GM21515 (cell line): ENCODE results near the gene COX18.

Experiments used
- ATAC-seq: cut with Tn5 transposase; IDR thresholded peaks from one replicate; pipeline ENCODE4 v1.9.1; 2021; ENCODE audit not compliant: unreplicated experiment

COX18 gene, protein sequence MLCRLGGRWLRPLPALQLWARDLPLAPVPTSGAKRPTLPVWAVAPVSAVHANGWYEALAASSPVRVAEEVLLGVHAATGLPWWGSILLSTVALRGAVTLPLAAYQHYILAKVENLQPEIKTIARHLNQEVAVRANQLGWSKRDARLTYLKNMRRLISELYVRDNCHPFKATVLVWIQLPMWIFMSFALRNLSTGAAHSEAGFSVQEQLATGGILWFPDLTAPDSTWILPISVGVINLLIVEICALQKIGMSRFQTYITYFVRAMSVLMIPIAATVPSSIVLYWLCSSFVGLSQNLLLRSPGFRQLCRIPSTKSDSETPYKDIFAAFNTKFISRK

DNA sequence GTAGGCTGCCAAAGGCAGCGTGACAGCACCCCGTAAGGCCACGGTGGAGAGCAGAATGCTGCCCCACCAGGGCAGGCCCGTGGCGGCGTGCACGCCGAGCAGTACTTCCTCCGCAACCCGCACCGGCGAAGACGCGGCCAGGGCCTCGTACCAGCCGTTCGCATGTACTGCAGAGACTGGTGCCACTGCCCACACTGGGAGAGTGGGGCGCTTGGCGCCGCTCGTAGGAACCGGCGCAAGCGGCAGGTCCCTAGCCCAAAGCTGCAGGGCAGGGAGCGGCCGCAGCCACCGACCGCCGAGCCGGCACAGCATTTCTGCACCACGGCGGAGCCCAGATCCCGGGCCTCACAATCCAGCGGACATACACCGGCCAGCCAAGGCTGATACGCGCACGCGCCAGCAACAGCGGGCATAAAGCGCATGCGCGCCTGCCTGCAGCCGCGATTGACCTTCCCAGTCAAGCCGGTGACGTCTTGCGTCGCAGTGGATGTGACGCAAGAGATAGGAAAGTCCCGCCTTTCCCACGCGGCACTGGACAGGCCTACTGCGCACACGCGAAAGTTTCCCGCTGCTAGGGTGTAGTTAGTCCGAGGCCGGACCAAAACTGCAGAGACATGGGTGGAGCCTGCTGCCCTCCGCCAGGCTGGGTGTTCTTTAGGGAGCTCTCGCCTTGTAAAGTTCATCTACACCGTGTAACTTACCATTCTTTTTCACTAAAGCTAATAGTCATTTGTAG, at the start of gene COX18:
COX18 (minus strand) TSS at position 379 of the 736 bp plus-strand sequence; CDS start at position 312, 67 bp downstream.
- peak; percentile 85 for ATAC-seq

DNA sequence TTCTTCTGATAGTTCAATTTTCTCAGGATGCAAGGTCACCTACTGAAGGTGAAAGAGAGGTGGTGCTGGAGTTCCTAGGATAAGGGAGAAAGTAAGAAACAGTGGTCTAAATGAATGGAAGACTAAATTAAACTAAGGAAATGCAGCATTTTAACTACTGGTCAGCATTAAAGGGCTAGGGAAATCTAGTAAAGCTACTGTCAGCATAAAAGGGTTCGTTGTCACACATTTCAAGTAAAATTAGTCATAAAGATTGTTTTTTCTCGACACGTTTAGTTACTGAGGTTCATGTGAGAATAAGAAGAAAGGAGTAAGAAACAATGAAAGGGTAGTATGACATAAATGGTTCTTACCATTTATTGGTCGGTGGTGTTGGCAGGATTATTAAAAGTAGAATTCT, 40.0 kb upstream of the COX18 start:
- ATAC-seq: no peak

DNA sequence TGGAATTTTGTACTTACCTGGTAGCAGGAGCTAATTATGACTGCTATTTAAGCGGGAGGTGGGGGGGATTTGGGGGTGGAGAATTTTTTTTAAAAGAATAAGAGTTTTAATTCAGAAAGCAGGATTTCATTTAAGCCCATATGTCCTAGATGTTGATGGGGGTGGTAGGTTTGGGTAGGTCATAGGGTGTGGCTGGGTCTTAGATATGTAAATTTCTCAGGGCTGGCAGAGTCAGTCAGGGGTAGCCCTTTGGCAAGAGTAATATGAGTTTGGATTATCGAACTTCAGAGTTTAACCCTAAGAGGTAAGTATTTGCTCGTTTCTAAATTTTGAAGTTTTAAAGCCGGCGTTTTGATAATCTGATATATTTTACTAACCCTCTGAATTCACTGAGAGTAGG, 35.2 kb upstream of the COX18 start:
- no peak for ATAC-seq

DNA sequence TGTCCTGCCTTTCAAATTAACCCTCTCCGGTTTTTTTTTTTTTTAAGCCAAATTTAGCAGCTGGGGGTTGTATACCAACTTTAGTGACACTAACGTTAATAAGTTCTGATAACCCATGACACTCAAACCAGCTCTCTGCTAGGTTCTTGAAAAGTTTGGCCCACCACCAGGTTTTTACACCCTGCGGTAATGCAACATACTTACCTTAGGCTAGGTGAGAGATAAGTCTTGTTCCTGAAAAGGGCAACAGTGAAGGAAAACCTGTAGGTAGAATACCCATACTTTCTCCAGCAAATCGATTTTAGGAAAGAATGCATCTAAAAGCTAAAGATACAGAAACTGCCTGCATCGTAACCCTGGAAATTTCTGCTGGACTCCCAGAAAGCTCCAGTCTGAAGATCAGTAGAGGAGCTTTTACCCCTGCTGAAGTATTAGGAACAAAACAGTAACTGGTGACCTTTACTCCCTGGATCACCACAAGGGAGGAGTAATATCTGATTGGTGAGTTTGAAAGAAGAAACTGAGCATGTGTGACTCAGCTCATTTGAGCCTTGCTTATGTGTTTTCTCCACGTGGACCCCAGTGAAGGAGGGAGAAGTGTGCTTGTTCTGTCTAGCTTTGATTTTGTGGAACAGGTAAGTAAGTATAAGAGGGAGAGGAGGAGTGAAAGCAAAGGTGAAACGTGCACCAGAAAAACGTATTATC, 34.4 kb upstream of the COX18 start:
- ATAC-seq: no peak

DNA sequence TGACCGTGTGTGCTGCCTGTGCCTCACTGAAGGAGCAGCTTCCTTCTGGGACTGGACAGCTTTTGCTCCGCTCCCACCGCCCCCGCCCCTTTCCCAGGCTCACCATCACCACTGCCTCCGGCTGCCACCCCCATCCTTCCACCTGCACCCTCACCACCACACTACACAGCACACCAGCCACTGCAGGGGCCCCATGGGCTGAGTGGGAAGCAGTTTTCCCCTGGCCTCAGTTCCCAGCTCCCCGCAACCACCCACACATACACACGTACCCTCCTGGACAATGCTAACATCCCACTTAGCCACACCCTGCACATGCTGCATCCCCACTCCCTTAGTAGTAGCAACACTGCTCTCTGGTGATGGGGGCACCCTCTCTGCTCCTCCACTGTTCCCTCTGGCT, 29.6 kb upstream of the COX18 start:
- no peak for ATAC-seq

DNA sequence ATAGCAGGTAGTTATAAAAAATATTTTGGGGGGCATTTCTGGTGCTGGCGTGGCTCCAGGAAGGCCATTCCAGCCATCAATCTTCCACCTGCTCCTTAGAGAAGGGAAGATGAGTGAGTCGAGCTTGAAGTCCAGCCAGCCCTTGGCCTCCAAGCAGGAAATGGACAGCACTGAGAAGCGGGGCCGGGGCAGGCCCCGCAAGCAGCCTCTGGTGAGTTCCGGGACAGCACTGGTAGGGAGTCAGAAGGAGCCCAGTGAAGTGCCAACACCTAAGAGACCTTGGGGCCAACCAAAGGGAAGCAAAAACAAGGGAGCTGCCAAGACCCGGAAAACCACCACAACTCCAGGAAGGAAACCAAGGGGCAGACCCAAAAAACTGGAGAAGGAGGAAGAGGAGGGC, 29.2 kb upstream of the COX18 start:
- ATAC-seq: no peak

DNA sequence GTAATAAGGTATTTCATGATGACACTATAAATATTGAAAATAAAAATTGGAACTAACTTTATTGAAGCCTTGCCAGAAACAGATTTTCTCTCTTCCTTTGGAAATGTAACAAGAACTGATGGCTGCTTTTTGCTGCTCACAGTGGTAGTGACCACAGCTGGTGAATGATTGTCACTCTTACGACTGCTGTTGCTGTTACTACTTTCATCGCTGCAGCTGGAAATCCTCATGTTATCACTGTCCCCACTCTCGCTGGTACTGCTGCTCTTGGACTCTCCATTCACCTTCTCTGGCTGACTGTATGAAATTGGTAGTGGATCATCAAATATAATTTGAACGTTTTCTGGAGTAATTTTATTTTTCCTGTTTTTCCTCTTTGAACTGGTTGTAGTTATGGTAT, 28.5 kb upstream of the COX18 start:
- no peak for ATAC-seq

DNA sequence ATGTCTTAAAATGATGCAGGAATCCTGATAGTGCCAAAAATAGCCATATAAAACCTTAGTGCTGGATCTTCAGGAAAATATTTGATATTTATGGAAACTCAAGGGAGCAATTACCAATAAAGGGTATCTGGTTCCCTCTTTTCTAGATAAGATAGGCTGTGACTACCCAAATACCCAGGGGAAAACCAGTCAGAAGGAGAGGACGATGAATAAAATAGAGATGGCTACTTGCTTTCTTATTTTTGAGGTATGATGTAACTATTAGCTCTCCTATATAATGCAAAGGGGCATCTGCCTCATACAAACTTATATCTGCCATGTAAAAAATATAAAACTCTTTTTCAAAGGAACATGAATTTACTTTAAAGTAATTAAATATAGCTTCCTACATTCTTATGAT, 23.4 kb upstream of the COX18 start:
- ATAC-seq: no peak

DNA sequence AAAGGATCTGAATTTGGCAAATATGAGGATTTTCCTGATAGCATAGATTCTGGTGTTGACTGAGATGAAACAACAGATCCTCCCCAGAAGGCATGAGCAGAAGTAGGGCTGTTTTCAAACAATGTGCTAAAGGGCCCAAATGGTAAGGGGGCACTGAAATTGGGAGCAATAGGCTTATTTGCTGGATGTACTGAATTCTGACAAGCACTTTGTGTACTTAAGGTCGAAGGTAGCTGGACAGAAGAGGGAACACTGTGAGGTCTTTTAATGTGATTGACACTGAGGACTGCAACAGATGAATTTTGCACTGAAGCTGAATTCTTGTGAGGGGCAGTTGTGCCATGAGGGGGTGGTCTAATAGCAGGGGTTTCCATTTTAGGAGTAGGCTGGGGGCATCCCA, 21.2 kb upstream of the COX18 start:
- ATAC-seq: no peak

DNA sequence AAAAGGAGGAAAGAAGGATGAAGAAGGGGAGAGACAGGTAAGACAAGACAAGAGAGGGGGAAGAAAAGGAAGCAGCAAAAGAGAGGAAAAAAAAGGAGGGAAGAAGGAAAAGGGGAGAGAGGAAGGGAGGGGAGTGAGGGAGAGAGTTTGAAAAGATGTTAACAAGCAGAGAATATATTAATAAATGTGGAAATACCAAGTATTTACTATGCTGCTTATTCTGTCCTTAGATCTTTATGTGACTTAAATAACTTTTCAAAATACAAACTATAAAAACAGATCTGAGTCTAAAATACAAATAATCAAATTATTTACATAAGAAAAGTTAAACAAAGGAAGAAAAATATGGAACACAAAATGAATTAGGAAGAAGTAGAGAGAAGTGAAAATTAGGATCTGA, 18.4 kb upstream of the COX18 start:
- no peak for ATAC-seq

DNA sequence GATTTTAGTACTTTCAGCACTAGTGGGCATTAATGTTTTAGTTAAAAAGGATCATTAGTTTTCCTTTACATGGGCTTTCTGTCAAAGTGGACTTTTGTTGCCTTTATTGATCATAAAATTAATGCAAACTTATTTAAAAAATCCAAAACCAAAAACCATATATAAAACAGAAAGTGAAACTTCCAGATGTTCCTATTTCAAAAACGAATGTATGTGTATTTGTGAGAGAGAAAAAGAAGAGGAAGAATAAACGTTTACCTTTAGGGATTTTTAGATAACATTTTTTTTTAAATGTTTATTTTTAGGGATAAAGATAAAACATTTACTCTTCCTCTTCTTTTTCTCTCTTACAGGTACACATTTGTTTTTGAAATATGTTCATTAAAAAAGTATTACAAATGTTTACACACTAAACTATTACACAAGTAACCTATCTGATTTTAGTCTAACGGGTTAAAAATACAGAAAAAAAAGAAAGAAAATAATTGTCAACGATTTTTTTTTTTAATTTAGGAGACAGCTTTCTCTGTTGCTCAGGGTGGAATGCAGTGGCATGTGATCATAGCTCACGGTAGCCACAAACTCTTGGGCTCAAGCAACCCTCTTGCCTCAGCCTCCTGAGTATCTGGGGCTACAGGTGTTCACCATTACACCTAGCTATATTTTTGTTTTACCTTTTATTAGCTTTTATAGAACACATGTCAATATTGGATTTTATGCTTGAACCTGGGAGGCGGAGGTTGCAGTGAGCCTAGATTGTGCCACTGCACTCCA, 16.8 kb upstream of the COX18 start:
- no peak for ATAC-seq

DNA sequence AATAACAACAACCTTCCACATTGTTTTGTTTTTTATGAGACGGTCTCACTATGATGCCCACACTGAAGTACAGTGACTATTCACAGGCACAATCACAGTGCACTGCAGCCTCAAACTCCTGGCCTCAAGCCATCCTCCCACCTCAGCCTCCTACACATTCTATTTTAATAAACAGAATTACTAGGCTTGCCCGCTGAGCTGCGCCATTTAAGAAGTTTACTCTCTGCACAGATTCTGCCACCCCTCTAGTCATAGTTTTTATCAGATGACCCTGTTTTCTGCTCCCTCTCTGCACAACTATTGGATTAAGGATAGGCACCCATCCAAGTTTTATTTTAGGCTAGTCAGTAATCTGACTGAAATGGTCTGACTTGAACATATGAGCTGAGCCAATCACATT, 11.3 kb upstream of the COX18 start:
- ATAC-seq: no peak

DNA sequence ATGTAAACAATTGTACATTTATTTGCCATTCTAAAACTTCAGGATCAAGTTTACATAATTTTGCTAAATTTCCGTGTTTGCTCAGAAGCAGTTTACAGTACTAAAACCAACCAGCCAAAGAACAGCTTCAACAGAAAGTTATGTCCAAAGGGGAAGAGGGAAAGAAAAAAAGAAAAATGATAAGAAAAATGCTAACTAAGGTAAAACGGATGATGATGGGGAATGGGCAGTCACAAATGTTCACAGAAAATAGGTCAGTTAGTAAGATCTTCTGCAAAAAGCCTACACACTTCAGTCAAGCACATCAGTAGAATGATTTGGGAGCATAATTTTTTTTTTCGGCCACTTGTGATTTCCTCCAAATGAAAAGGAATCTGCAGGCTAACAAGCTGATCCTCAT, 6.3 kb upstream of the COX18 start:
- ATAC-seq: no peak

DNA sequence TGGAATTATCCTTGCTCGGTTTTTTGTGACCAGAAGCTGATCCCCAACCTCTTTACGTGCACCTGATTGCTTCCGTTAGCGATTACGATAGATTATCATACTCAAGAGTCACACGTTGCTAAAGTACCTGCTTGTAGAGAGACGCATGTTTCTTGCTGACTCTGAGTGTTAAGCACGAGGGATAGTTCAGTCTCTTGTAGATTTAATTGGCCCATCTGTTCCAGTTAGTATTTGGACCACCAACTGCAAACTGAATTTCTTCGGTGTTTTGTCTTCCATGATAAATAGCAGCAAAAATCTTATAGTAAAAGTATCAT, 516 bp upstream of the COX18 start:
- ATAC-seq: peak; percentile 11

DNA sequence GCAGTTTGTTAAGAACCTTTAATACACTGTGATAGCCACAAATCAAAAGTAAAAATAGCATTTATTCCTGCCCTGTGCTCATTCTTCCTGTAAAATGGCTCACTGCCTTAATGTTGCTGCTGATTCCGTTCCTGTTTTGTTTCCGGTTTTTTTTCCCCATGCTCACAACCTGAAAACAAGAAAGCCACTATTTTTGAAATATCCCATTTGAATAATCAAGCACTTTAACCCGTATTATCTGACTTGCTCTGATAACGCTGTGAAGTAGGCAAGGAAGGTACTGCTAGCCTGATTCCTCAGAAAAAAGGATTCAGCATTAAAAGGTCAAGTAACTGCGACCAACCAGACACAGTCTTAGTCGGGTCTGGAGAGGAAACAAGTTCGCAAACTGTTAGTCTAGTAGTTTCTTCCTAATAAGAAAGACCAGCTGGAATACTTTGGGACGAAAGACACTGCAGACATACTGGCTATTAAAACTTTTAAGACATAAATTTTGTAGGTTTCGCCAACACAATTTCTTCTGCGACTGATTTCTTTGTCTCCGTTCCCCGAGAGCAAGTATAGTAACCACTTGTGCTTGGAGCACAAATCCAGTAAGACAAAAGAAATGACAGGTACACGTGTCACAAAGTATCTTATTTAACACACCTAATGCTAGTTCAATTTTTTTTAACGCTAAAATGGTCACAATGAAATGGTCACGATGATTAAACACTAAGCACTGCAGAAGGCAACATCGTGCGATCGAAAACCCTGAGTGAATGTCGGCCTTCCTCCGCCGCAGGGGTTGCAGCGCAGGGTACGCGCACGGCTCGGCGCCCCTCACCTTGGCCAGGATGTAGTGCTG, 802 bp downstream of the COX18 start:
- ATAC-seq: peak; percentile 3

DNA sequence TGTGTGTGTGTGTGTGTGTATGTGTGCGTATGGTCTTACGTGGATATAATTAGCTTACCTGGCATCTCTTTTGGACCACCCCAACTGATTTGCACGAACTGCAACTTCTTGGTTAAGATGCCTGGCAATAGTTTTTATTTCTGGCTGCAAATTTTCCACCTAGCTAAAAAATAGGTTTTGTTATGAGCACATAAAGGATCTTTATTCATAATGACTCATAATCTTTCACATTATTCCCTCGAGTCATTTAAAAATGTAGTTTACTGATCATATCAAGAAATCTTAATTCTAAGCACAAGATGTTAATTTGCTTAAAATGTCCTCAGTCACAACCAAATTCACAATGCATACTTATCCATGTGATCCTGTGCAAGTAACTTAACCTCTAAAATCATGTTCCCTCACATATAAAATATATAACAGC, 1.5 kb downstream of the COX18 start:
- ATAC-seq: no peak

DNA sequence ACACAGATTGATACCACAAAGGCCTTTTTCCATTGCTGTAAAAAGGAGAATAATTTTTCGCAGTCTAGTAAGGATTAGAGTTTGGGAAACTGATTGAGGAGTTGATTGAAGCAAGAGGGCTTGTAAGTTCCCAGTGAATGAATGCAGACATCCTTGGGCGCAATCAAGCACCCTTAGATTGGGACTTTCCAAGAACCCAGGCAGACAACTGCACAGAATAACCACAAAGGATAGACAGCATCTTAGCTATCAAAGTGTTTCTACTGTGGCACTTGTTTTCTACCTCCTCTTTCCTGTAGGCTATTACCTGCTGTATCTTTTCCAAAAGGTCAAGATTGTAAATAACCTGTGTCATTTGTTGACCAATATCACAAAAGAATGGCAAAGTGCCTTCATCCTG, 2.6 kb downstream of the COX18 start:
- no peak for ATAC-seq

DNA sequence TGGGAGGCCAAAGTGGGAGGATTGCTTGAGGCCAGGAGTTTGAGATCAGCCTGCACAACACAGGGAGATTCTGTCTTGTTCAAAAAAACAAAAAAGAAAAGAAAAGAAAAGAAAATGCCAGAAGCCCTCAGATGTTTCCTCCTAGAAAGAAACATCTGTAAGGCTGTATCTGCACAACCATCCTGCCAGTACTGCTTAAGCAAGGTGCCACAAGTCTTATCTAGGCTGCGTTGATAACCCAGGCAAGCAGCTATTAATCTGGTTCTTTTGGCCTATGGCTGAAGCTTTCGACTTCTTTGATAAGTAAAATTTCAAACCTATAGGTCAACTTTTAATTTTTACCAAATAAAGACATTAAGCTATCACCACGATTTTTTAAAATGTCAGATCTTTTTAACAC, 3.1 kb downstream of the COX18 start:
- no peak for ATAC-seq

DNA sequence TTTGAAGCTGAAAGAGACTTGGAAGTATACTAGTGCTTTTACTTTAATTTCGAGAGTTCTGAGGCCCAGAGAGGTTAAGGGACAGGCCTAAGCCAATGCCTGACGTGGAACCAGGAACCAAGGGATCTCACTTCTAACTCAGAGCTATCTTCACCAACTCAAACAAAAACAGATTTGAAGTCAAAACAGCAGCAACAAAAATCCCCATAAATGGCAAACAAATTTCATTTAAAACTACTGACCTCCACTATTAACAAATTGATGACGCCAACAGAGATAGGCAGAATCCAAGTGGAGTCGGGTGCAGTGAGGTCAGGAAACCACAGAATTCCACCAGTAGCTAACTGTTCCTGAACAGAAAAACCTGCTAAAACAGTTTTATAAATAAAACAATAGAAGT, 5.0 kb downstream of the COX18 start:
- no peak for ATAC-seq

DNA sequence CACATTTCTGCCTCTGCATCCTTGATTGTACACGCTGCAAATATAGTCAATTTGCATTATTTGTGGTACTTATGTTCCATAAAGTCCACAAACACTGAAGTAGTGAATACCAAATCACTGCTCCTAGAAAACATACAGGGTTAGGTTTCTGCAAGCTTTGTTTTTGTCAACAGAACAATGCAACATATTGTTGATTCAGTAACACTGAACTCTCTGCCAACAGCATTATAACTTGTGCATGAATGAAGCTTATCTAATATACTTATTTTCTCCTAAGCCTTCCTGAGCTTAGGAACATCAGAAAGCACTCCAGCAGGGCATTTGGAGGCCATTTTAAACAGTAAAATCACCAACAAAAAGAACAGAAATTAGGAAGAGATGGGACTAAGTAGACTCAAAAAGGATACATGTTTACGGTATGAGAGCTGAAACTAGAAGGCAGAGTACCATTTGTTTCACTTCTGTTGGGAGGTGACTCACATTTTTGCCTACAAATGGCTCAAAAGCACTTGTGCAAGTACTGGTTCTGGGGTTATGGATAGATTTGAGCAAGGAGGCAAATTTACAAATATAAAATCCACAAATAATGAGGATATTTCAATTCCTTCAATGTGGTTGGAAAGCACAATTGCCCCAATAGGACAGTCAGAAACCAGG, 14.1 kb downstream of the COX18 start:
- peak; percentile 95 for ATAC-seq
